IMR-90 (cell line): ENCODE data around the gene OST4. TPM values are rescaled to one million over a fixed set of nuclear protein-coding genes. Genes with fewer than 3 reads are reported as not detected.

ENCODE experiments used
- ATAC-seq: fragments of 200-7000 bp; cut with Tn5 transposase; 2 replicates; pipeline ENCODE4 v1.9.1; 2020; ENCODE audit warnings: low read depth, mild to moderate bottlenecking, moderate library complexity
- BruUV-seq: library from RNA; stranded (reverse); fragments of 400-500 nt; replicated peaks from 2 replicates; lab custom pipeline; 2021; lab: Mats Ljungman, UMichigan
- CTCF ChIA-PET: fragments of 300-600 bp; formaldehyde crosslinking; extraction: SDS; loops from one replicate; lab custom pipeline; 2021; ENCODE audit warnings: antibody characterized with exemption; lab: Yijun Ruan, JAX
- POLR2A ChIA-PET: fragments of 300-600 bp; sonication (Branson Sonifier 250); formaldehyde crosslinking; loops from one replicate; lab custom pipeline; 2022; ENCODE audit warnings: antibody characterized with exemption; ENCODE audit not compliant: unreplicated experiment; lab: Charles Lee
- DNase-seq: peaks from one replicate; pipeline ENCODE4 v3.0.0; 2013
- H2AFZ ChIP-seq: replicated peaks from 2 replicates; pipeline ENCODE3; 2013; ENCODE audit warnings: low read length, mild to moderate bottlenecking; ENCODE audit not compliant: poor library complexity
- H2AK5ac ChIP-seq: 2 replicates; pipeline ENCODE4 v1.6.1; 2013; ENCODE audit warnings: low read depth, low read length, inconsistent platforms
- H2AK9ac ChIP-seq: replicated peaks from 2 replicates; pipeline ENCODE3; 2013; ENCODE audit warnings: mild to moderate bottlenecking, low read depth, low read length, moderate library complexity; ENCODE audit not compliant: poor library complexity
- H2BK120ac ChIP-seq: 2 replicates; pipeline ENCODE4 v1.6.1; 2013; ENCODE audit warnings: low read depth, low read length, inconsistent platforms
- H2BK15ac ChIP-seq: 3 replicates; pipeline ENCODE4 v1.6.1; 2013; ENCODE audit warnings: low read depth, low read length, inconsistent platforms
- H2BK20ac ChIP-seq: 2 replicates; pipeline ENCODE4 v1.6.1; 2013; ENCODE audit warnings: low read depth, mild to moderate bottlenecking, inconsistent platforms, low read length, moderate library complexity
- H2BK5ac ChIP-seq: 2 replicates; pipeline ENCODE4 v1.6.1; 2013; ENCODE audit warnings: mild to moderate bottlenecking, low read depth, low read length, inconsistent platforms; ENCODE audit not compliant: poor library complexity, severe bottlenecking
- H3K14ac ChIP-seq: replicated peaks from 2 replicates; pipeline ENCODE4 v1.6.1; 2013; ENCODE audit warnings: low read depth, low read length, inconsistent platforms
- H3K18ac ChIP-seq: 2 replicates; pipeline ENCODE4 v1.6.1; 2013; ENCODE audit warnings: low read depth, low read length, control low read depth
- H3K23ac ChIP-seq: 2 replicates; pipeline ENCODE4 v1.6.1; 2013; ENCODE audit warnings: low read depth, low read length, inconsistent platforms
- H3K27ac ChIP-seq: 2 replicates; pipeline ENCODE4 v1.5.1; 2013; ENCODE audit warnings: mild to moderate bottlenecking, control low read depth, low read length; ENCODE audit not compliant: insufficient read depth
- H3K27me3 ChIP-seq: 2 replicates; pipeline ENCODE4 v1.6.1; 2013; ENCODE audit warnings: low read length; ENCODE audit not compliant: control insufficient read depth, insufficient read depth
- H3K36me3 ChIP-seq: 2 replicates; pipeline ENCODE4 v1.6.1; 2013; ENCODE audit warnings: low read length, mixed read lengths; ENCODE audit not compliant: control insufficient read depth, insufficient read depth
- H3K4ac ChIP-seq: 2 replicates; pipeline ENCODE4 v1.6.1; 2013; ENCODE audit warnings: low read depth, low read length, inconsistent platforms
- H3K4me1 ChIP-seq: 2 replicates; pipeline ENCODE4 v1.6.1; 2013; ENCODE audit warnings: low read length, mixed read lengths; ENCODE audit not compliant: control insufficient read depth, insufficient read depth
- H3K4me2 ChIP-seq: 2 replicates; pipeline ENCODE4 v1.6.1; 2013; ENCODE audit warnings: low read depth, mild to moderate bottlenecking, control low read depth, low read length, moderate library complexity
- H3K4me3 ChIP-seq: 2 replicates; pipeline ENCODE4 v1.5.1; 2013; ENCODE audit warnings: low read depth, mild to moderate bottlenecking, control low read depth, low read length, moderate library complexity; ENCODE audit not compliant: insufficient read depth
- H3K56ac ChIP-seq: 2 replicates; pipeline ENCODE4 v1.6.1; 2013; ENCODE audit warnings: low read length, inconsistent platforms; ENCODE audit not compliant: insufficient read depth; ENCODE audit errors: extremely low read depth
- H3K79me1 ChIP-seq, 2 experiments: 2 replicates each; pipeline ENCODE4 v1.6.1; 2013; ENCODE audit warnings: low read length in 2 of 2, inconsistent platforms in 1 of 2, low read depth in 1 of 2
- H3K9ac ChIP-seq: 2 replicates; pipeline ENCODE4 v1.6.1; 2013; ENCODE audit warnings: low read depth, low read length, control low read depth
- H3K9me1 ChIP-seq: 2 replicates; pipeline ENCODE4 v1.6.1; 2013; ENCODE audit warnings: low read length, inconsistent platforms; ENCODE audit not compliant: insufficient read depth
- H3K9me3 ChIP-seq: 2 replicates; pipeline ENCODE4 v1.6.1; 2013; ENCODE audit warnings: low read length; ENCODE audit not compliant: control insufficient read depth, insufficient read depth
- H4K20me1 ChIP-seq: 2 replicates; pipeline ENCODE4 v1.6.1; 2013; ENCODE audit warnings: low read length, inconsistent platforms; ENCODE audit not compliant: insufficient read depth
- H4K5ac ChIP-seq: 2 replicates; pipeline ENCODE4 v1.6.1; 2013; ENCODE audit warnings: mild to moderate bottlenecking, low read depth, low read length, control low read depth
- H4K8ac ChIP-seq, 2 experiments: 2 replicates each; pipeline ENCODE4 v1.6.1; 2013; ENCODE audit warnings: low read depth in 2 of 2, low read length in 2 of 2, control low read depth in 1 of 2, inconsistent platforms in 1 of 2
- H4K91ac ChIP-seq: 2 replicates; pipeline ENCODE4 v1.6.1; 2013; ENCODE audit warnings: low read depth, low read length, inconsistent platforms; ENCODE audit not compliant: insufficient read depth
- MAFK ChIP-seq: IDR thresholded peaks from 2 replicates; pipeline ENCODE4 v1.6.1; 2012; ENCODE audit warnings: low read depth, low read length, improper control_type of control experiment
- MXI1 ChIP-seq: IDR thresholded peaks from 2 replicates; pipeline ENCODE4 v1.6.1; 2012; ENCODE audit warnings: low read depth, mild to moderate bottlenecking, low read length, moderate library complexity, borderline replicate concordance
- POLR2A ChIP-seq: IDR thresholded peaks from 2 replicates; pipeline ENCODE4 v1.6.1; 2012; ENCODE audit warnings: mild to moderate bottlenecking, low read depth, low read length
- SMC3 ChIP-seq: fragments of 150-350 bp; IDR thresholded peaks from 2 replicates; pipeline ENCODE4 v1.6.1; 2016; ENCODE audit warnings: low read depth, mild to moderate bottlenecking, antibody characterized with exemption, low read length, moderate library complexity
- WGBS, 2 experiments: methylation state at CpG; one replicate each; pipeline versions ENCODE4 v1.1.5 to v1.1.7; 2013; ENCODE audit warnings: missing lambda C conversion rate in 2 of 2; ENCODE audit not compliant: insufficient read length in 1 of 2; ENCODE audit errors: extremely low coverage in 2 of 2; 5-methylcytosine and 5-hydroxymethylcytosine counted together
- dilution Hi-C: fragments of 300-500 bp; cut with HindIII; formaldehyde crosslinking; loops from one replicate; pipeline ENCODE4 v1.14.3; 2018; ENCODE audit warnings: low sequenced_read_pairs; ENCODE audit not compliant: unreplicated experiment
- in situ Hi-C: fragments of 300-500 bp; cut with MboI; formaldehyde crosslinking; loops from 3 replicates; pipeline ENCODE4 v1.14.3; 2019; ENCODE audit warnings: low sequenced_read_pairs, inconsistent platforms, mixed read lengths
- intact Hi-C: fragments of 100-400 bp; cut with micrococcal nuclease; formaldehyde crosslinking; loops from 2 replicates; pipeline ENCODE4 v1.10.0; 2022
- polyA plus RNA-seq, 3 experiments: library from polyadenylated mRNA; depleted of rRNA; stranded (reverse); fragments of >200 nt; gene quantifications; 2 replicates each; pipeline ENCODE4 v1.2.3, GENCODE V29; 2012; ENCODE audit warnings: low replicate concordance in 1 of 3
- total RNA-seq: library from RNA; depleted of rRNA; stranded (reverse); fragments of >200 nt; gene quantifications from 2 replicates; pipeline ENCODE4 v1.2.3, GENCODE V29; 2012
- TF ChIP-seq, protein P1 (sequence below): fragments of 150-350 bp; IDR thresholded peaks from 2 replicates; pipeline ENCODE4 v1.6.1; 2017; ENCODE audit warnings: mild to moderate bottlenecking, antibody characterized with exemption, low read length, low read depth

OST4 gene
- total and polyA plus RNA-seq, 2 of the 4 experiments (the other 2 are of a cell fraction), result 386 to 806 TPM

DNA sequence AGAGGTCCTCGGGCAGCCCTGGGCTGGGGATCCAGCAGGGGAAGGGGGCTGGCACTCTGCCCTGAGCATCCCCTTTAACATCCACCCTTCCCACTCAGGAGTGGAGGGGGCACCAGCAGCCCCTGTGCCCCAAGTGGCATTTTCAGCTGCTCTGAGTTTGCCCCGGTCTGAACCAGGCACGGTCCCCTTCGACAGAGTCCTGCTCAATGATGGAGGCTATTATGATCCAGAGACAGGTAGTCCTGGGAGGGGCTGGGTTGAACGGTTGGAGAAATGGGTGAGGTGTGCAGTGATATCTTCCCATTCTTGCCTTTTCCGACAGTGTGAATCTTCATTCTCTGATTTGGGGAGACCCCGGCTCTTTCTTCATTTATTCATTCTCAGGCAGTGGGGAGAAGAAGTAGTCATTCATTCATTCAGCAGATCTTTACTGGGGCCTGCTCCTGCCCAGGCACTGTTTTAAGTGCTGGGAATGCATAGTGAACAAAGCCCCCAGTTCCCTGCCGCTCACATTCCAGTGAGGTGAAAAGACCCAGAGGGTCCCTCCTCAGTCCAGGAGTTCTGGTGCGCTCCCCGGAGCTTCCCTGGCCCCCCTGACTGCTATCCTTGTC is 13.7 kb upstream of the OST4 start (continued):
- TF ChIP-seq SMC3, result no peak

DNA sequence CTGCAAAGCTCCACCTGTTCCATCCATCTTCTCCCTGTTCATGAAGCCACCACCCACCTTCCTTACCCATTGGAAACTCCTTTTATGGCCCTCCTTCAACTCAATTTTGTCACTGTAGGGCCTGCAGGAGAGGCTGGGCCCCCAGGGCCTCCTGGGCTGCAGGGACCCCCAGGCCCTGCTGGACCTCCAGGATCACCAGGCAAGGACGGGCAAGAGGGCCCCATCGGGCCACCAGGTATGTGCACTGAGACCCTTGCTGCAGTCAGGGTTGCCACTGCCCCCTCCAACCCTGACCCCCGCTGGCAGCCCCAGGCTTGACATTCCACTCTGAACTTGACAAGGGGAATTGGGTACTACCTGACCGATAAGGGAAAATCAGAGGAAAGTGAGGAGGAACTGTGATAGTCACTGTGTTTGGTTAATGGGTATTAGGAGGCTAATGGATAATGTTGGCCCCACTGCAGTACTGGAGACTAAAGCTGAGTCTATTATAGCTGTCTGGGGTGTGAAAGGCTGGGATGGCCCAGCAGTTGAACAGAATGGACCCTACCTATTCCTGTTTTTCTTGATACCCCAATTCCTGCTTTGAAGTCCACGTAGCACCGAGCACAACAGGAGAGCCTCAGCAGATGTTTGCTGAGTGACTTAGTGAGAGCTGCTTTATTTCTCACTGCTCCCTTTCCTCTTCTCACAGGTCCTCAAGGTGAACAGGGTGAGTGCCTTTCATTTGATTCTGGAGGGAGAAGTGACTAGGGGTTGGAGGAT is 13.0 kb upstream of the OST4 start:
- H3K79me1 ChIP-seq, result peaks cover 3 to 43% of the 10 kb centered on the region in 2 experiments; a peak in 3 of 4 replicates
- no peak overlapping the region for H3K4me3 ChIP-seq
- H4K8ac ChIP-seq, result 0 out of 4 replicates have a peak overlapping the region, but pooled peaks of 1 of the 2 experiments have one; percentile 15
- no peak overlapping the region for H4K91ac ChIP-seq
- H2AFZ ChIP-seq, result no peak overlapping the region
- BruUV-seq, result no TSS peak
- ChIA-PET POLR2A (no interaction called here), CTCF (no interaction called here)
- no peak overlapping the region for H2BK15ac ChIP-seq
- no peak overlapping the region for H3K27ac ChIP-seq
- ATAC-seq (no peak), DNase-seq (no peak)
- H2BK120ac ChIP-seq, result no peak overlapping the region
- peaks cover 3% of the 10 kb centered on the region; the same call in 1 of the 2 replicates for H3K9me1 ChIP-seq
- H3K23ac ChIP-seq, result no peak overlapping the region; the same call in 1 of the 2 replicates
- no peak overlapping the region for H3K4ac ChIP-seq
- no peak overlapping the region for H3K9ac ChIP-seq
- no peak overlapping the region for H3K56ac ChIP-seq
- in situ Hi-C loops, result no loop called here
- H2AK5ac ChIP-seq, result no peak overlapping the region
- no peaks in the 10 kb centered on the region for H3K9me3 ChIP-seq
- peaks cover 29% of the 10 kb centered on the region; the same call in 1 of the 2 replicates for H3K36me3 ChIP-seq
- peaks cover 14% of the 10 kb centered on the region for H4K20me1 ChIP-seq
- H2BK20ac ChIP-seq, result no peak overlapping the region
- no peak overlapping the region for H4K5ac ChIP-seq
- TF ChIP-seq, protein P1, sequence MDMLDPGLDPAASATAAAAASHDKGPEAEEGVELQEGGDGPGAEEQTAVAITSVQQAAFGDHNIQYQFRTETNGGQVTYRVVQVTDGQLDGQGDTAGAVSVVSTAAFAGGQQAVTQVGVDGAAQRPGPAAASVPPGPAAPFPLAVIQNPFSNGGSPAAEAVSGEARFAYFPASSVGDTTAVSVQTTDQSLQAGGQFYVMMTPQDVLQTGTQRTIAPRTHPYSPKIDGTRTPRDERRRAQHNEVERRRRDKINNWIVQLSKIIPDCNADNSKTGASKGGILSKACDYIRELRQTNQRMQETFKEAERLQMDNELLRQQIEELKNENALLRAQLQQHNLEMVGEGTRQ, result no peak
- TF ChIP-seq POLR2A, result no peak
- TF ChIP-seq MAFK, result no peak
- TF ChIP-seq MXI1, result no peak
- H2BK5ac ChIP-seq, result no peak overlapping the region
- no peak overlapping the region for H3K18ac ChIP-seq
- dilution Hi-C loops, result no loop called here
- intact Hi-C loops, result loop anchor here (5.0 kb wide), 1 partner anchor 237 kb away; the partner anchor contains the start of gene DPYSL5
- peaks cover 18% of the 10 kb centered on the region for H3K4me1 ChIP-seq
- WGBS, 2 experiments, result 79% methylated on average over 3 of the region's 6 CpGs; no CpG with 5 or more reads in 1 of the 2 experiments
- no peak overlapping the region for H3K4me2 ChIP-seq
- H3K14ac ChIP-seq, result no peak overlapping the region
- no peak overlapping the region for H2AK9ac ChIP-seq
- H3K27me3 ChIP-seq, result no peaks in the 10 kb centered on the region
